Activated T-cell treated with anti-CD3 and anti-CD28 coated beads, Interleukin-2, amount 50 U/mL, for 4 hours (primary cell): ENCODE measurements around the gene CDC42BPB. TPM values are rescaled to one million over a fixed set of nuclear protein-coding genes. Genes with fewer than 3 reads are reported as not detected.
"Not testable (repeated sequence)": the region's sequence is repeated elsewhere in the genome, so short reads cannot be mapped to it uniquely, and the experiment has no call there.

Experiments used
- ATAC-seq, 2 donors: fragments of 200-7000 bp; cut with Tn5 transposase; one replicate each; pipeline ENCODE4 v1.10.0; 2021
- DNase-seq: peaks from one replicate; pipeline ENCODE4 v3.0.0-alpha.2; 2020
- H3K27me3 Mint-ChIP-seq: one replicate; pipeline ENCODE4 v1.8.0; 2021; ENCODE audit warnings: low read depth, mixed read lengths
- H3K36me3 Mint-ChIP-seq: one replicate; pipeline ENCODE4 v1.8.0; 2022; ENCODE audit warnings: mixed read lengths; ENCODE audit not compliant: insufficient read depth
- H3K4me1 Mint-ChIP-seq: one replicate; pipeline ENCODE4 v1.8.0; 2021; ENCODE audit warnings: low read depth, mixed read lengths
- H3K4me3 Mint-ChIP-seq: one replicate; pipeline ENCODE4 v1.8.0; 2021; ENCODE audit warnings: mild to moderate bottlenecking, moderate library complexity, mixed read lengths
- H3K9me3 Mint-ChIP-seq: one replicate; pipeline ENCODE4 v1.8.0; 2021; ENCODE audit warnings: mixed read lengths
- total RNA-seq, 3 donors: library from RNA; stranded (reverse); gene quantifications; one replicate each; pipeline ENCODE4 v1.2.1, GENCODE V29; 2021

The CDC42BPB gene
- total RNA-seq, 3 donors from 2014 or later: 2.8 to 6.6 (median 5.1) TPM

- Mint-ChIP-seq H3K27me3 (no peaks in the 10 kb centered on the region), H3K4me1 (peaks cover 13% of the 10 kb centered on the region), H3K4me3 (no peak overlapping the region), H3K36me3 (peaks cover 36% of the 10 kb centered on the region), H3K9me3 (no peaks in the 10 kb centered on the region)
- no peak for DNase-seq
- no peak for ATAC-seq
Observed at GRCh38 chr14:102903889-102904512, 153.3 kb downstream of the CDC42BPB start.

GRCh38 chr14:102903248-102903888, 154.0 kb downstream of the CDC42BPB start:
- Mint-ChIP-seq H3K36me3 (peaks cover 40% of the 10 kb centered on the region), H3K9me3 (no peaks in the 10 kb centered on the region), H3K4me3 (peak overlapping the region; percentile 37), H3K4me1 (peaks cover 17% of the 10 kb centered on the region), H3K27me3 (no peaks in the 10 kb centered on the region)
- no peak for DNase-seq
- no peak for ATAC-seq

GRCh38 chr14:102902523-102903247, 154.7 kb downstream of the CDC42BPB start:
- H3K27me3 Mint-ChIP-seq: no peaks in the 10 kb centered on the region
- DNase-seq (no peak), ATAC-seq (no peak)
- peak overlapping the region; percentile 37 for H3K4me3 Mint-ChIP-seq
- H3K9me3 Mint-ChIP-seq: no peaks in the 10 kb centered on the region
- H3K4me1 Mint-ChIP-seq: peaks cover 21% of the 10 kb centered on the region
- peaks cover 40% of the 10 kb centered on the region for H3K36me3 Mint-ChIP-seq

- peaks cover 21% of the 10 kb centered on the region for H3K4me1 Mint-ChIP-seq
- ATAC-seq (no peak), DNase-seq (no peak)
- no peak overlapping the region for H3K4me3 Mint-ChIP-seq
- no peaks in the 10 kb centered on the region for H3K27me3 Mint-ChIP-seq
- no peaks in the 10 kb centered on the region for H3K9me3 Mint-ChIP-seq
- peaks cover 42% of the 10 kb centered on the region for H3K36me3 Mint-ChIP-seq
Observed at GRCh38 chr14:102902086-102902485, 155.3 kb downstream of the CDC42BPB start.

GRCh38 chr14:102901633-102902032, 155.7 kb downstream of the CDC42BPB start:
- no peaks in the 10 kb centered on the region for H3K27me3 Mint-ChIP-seq
- no peak for ATAC-seq
- no peak overlapping the region for H3K4me3 Mint-ChIP-seq
- H3K4me1 Mint-ChIP-seq: peaks cover 21% of the 10 kb centered on the region
- H3K9me3 Mint-ChIP-seq: no peaks in the 10 kb centered on the region
- DNase-seq: no peak
- peaks cover 40% of the 10 kb centered on the region for H3K36me3 Mint-ChIP-seq

- Mint-ChIP-seq H3K4me3 (peak overlapping the region; percentile 39), H3K27me3 (no peaks in the 10 kb centered on the region), H3K4me1 (peaks cover 21% of the 10 kb centered on the region), H3K36me3 (peaks cover 39% of the 10 kb centered on the region), H3K9me3 (no peaks in the 10 kb centered on the region)
- DNase-seq (no peak), ATAC-seq (peak; percentile 44 to 49)
Observed at GRCh38 chr14:102900631-102901571, 156.4 kb downstream of the CDC42BPB start.

GRCh38 chr14:102899516-102899900, 157.8 kb downstream of the CDC42BPB start:
- Mint-ChIP-seq H3K36me3 (peaks cover 37% of the 10 kb centered on the region), H3K4me3 (no peak overlapping the region), H3K4me1 (peaks cover 21% of the 10 kb centered on the region), H3K9me3 (no peaks in the 10 kb centered on the region), H3K27me3 (no peaks in the 10 kb centered on the region)
- ATAC-seq (no peak), DNase-seq (no peak)

GRCh38 chr14:102898776-102899515, 158.4 kb downstream of the CDC42BPB start:
- Mint-ChIP-seq H3K27me3 (no peaks in the 10 kb centered on the region), H3K4me1 (peaks cover 21% of the 10 kb centered on the region), H3K4me3 (no peak overlapping the region), H3K9me3 (no peaks in the 10 kb centered on the region), H3K36me3 (peaks cover 40% of the 10 kb centered on the region)
- ATAC-seq (no peak), DNase-seq (no peak)

- ATAC-seq: no peak
- no peaks in the 10 kb centered on the region for H3K27me3 Mint-ChIP-seq
- H3K9me3 Mint-ChIP-seq: no peaks in the 10 kb centered on the region
- no peak overlapping the region for H3K4me3 Mint-ChIP-seq
- DNase-seq: no peak
- peaks cover 21% of the 10 kb centered on the region for H3K4me1 Mint-ChIP-seq
- H3K36me3 Mint-ChIP-seq: peaks cover 39% of the 10 kb centered on the region
Observed at GRCh38 chr14:102898298-102898697, 159.1 kb downstream of the CDC42BPB start.

GRCh38 chr14:102897299-102898027, 159.9 kb downstream of the CDC42BPB start:
- DNase-seq (no peak), ATAC-seq (no peak)
- peaks cover 40% of the 10 kb centered on the region for H3K36me3 Mint-ChIP-seq

GRCh38 chr14:102896735-102897134, 160.6 kb downstream of the CDC42BPB start:
- H3K4me3 Mint-ChIP-seq, DNase-seq, H3K27me3 Mint-ChIP-seq, H3K9me3 Mint-ChIP-seq, ATAC-seq: not testable (repeated sequence)
- H3K4me1 Mint-ChIP-seq: peaks cover 21% of the 10 kb centered on the region
- H3K36me3 Mint-ChIP-seq: peaks cover 45% of the 10 kb centered on the region

More at GRCh38 chr14:102897299-102898027, 159.9 kb downstream of the CDC42BPB start:
- no peak overlapping the region for H3K4me3 Mint-ChIP-seq
- no peaks in the 10 kb centered on the region for H3K27me3 Mint-ChIP-seq
- no peaks in the 10 kb centered on the region for H3K9me3 Mint-ChIP-seq
- H3K4me1 Mint-ChIP-seq: peaks cover 21% of the 10 kb centered on the region

- ATAC-seq: no peak
- Mint-ChIP-seq H3K36me3 (peaks cover 49% of the 10 kb centered on the region), H3K4me1 (peaks cover 4% of the 10 kb centered on the region), H3K9me3 (no peaks in the 10 kb centered on the region), H3K27me3 (no peaks in the 10 kb centered on the region), H3K4me3 (no peak overlapping the region)
- no peak for DNase-seq
Observed at GRCh38 chr14:102893452-102893851, 163.9 kb downstream of the CDC42BPB start.

- H3K27me3 Mint-ChIP-seq: no peaks in the 10 kb centered on the region
- H3K9me3 Mint-ChIP-seq: no peaks in the 10 kb centered on the region
- DNase-seq (no peak), ATAC-seq (no peak)
- H3K4me1 Mint-ChIP-seq: no peaks in the 10 kb centered on the region
- H3K36me3 Mint-ChIP-seq: peaks cover 47% of the 10 kb centered on the region
- no peak overlapping the region for H3K4me3 Mint-ChIP-seq
Observed at GRCh38 chr14:102892651-102893050, 164.7 kb downstream of the CDC42BPB start.
